ENCODE data around the gene MGAT1. TPM values are rescaled to one million over a fixed set of nuclear protein-coding genes. Genes with fewer than 3 reads are reported as not detected.

MGAT1 gene
- total RNA-seq, 2 donors from 2014 or later, result 76.2 to 101 TPM

DNA sequence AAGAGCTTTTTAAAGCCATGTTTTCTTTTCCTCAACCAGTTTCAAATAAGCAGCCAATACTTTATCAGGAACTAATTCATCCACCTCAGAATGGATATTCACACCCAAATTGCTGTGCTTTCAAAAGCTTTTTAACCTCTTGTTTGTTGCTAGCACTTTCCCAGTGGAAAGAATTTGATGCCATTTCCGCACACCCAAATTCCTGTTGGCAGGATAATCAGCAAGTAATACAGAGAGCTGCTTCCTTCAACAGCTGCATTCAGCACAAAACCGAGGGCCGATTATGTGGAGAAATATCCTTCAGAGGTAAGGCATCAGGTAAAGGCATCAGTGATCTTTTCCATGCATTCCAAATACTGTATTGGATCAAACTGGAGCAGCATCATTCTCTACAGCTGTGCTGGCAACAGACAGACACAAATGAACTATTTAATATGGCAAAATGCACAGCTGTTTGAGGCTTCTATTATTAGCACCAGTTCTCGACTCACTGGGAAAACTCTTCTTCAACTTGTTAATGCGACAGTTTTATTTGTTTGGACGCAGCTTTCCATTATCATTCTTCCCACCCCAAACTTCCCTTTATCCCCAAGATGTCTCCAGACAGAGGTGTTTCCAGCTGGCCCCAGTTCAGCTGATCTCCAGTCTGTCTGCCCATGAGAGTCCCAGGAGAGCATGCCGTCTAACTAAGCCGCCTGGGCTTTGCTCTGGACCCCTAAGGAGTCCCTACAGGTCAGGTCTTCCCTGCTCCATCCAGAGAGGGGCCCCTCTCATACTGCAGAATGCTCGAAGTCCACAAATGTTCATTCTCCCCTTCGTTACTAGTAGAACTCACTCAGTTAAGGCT lies 22.2 kb upstream of the MGAT1 start:
- Histone ChIP-seq H3K27me3 (ENCODE audit: control insufficient read depth, insufficient read depth, low read length, poor library complexity, severe bottlenecking) (no peaks in the 10 kb centered on the region), H3K27ac (ENCODE audit: low read depth, low read length) (no peak overlapping the region), H3K9me3 (ENCODE audit: control insufficient read depth, low read length) (peaks cover 16% of the 10 kb centered on the region), H3K36me3 (ENCODE audit: control insufficient read depth, insufficient read depth, low read length) (no peaks in the 10 kb centered on the region), H3K4me3 (ENCODE audit: low read length) (no peak overlapping the region), H3K9ac (ENCODE audit: extremely low read depth, low read length, poor library complexity, severe bottlenecking) (no peak overlapping the region), H3K4me1 (ENCODE audit: control insufficient read depth, insufficient read depth, low read length) (no peaks in the 10 kb centered on the region)
- H3K4me1 Mint-ChIP-seq, result peaks cover 7% of the 10 kb centered on the region
- TF ChIP-seq, protein P1, sequence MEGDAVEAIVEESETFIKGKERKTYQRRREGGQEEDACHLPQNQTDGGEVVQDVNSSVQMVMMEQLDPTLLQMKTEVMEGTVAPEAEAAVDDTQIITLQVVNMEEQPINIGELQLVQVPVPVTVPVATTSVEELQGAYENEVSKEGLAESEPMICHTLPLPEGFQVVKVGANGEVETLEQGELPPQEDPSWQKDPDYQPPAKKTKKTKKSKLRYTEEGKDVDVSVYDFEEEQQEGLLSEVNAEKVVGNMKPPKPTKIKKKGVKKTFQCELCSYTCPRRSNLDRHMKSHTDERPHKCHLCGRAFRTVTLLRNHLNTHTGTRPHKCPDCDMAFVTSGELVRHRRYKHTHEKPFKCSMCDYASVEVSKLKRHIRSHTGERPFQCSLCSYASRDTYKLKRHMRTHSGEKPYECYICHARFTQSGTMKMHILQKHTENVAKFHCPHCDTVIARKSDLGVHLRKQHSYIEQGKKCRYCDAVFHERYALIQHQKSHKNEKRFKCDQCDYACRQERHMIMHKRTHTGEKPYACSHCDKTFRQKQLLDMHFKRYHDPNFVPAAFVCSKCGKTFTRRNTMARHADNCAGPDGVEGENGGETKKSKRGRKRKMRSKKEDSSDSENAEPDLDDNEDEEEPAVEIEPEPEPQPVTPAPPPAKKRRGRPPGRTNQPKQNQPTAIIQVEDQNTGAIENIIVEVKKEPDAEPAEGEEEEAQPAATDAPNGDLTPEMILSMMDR (conservative IDR thresholded peaks at IDR 0.05), result no peak
- DNase-seq, result no peak
- WGBS, 2 experiments (ENCODE audit: insufficient coverage in 1 of 2, insufficient read length in 1 of 2), result 83 to 93% methylated on average over 10 of the region's 10 CpGs
- no peak overlapping the region for H3K27ac Mint-ChIP-seq
- H3K27me3 Mint-ChIP-seq (ENCODE audit: insufficient read depth), result peaks cover 38% of the 10 kb centered on the region
- peaks cover 27% of the 10 kb centered on the region for H3K9me3 Mint-ChIP-seq
- H3K4me3 Mint-ChIP-seq, result no peak overlapping the region
- peaks cover 7% of the 10 kb centered on the region for H3K36me3 Mint-ChIP-seq (ENCODE audit: low read depth)

DNA sequence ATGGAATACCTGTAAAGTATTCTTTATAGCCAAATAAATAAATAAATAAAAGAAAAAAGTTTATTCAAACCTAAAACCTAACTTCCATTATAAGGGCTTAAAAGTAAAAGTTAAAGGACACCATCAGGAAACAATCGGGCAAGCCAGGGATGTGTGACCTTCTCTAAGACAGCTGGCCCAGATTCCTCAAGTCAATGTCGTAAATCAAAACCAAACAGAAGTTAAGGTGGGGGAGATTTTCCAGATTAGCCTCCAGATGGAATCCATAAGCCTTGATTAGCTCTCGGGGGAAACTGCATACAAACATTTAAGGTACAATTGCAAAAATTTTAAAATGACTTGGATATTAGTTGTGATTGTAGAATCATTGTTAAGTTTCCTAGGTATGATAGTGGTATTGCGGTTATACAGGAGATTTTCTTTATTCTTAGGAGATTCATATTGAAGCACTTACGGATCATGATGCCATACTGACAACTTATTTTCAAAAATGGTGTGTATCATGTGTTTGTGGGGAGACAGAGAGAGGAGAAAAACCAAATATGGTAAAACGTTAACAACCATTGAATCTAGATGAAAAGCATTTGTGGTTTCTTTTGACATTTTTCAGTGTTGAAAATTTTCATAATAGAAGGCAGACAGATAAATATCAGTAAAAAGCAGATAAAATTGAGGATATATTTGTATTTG lies 21.5 kb upstream of the MGAT1 start:
- Histone ChIP-seq H3K4me1 (ENCODE audit: control insufficient read depth, insufficient read depth, low read length) (no peaks in the 10 kb centered on the region), H3K9me3 (ENCODE audit: control insufficient read depth, low read length) (peaks cover 8% of the 10 kb centered on the region), H3K36me3 (ENCODE audit: control insufficient read depth, insufficient read depth, low read length) (no peaks in the 10 kb centered on the region), H3K27ac (ENCODE audit: low read depth, low read length) (no peak overlapping the region), H3K9ac (ENCODE audit: extremely low read depth, low read length, poor library complexity, severe bottlenecking) (no peak overlapping the region), H3K4me3 (ENCODE audit: low read length) (no peak overlapping the region), H3K27me3 (ENCODE audit: control insufficient read depth, insufficient read depth, low read length, poor library complexity, severe bottlenecking) (no peaks in the 10 kb centered on the region)
- peaks cover 2% of the 10 kb centered on the region for H3K36me3 Mint-ChIP-seq (ENCODE audit: low read depth)
- no peak for DNase-seq
- WGBS, 2 experiments (ENCODE audit: insufficient coverage in 1 of 2, insufficient read length in 1 of 2), result 84 to 97% methylated on average over 4 to 6 of the region's 6 CpGs
- TF ChIP-seq, protein P1 (conservative IDR thresholded peaks at IDR 0.05), result no peak
- peaks cover 19% of the 10 kb centered on the region for H3K9me3 Mint-ChIP-seq
- H3K4me1 Mint-ChIP-seq, result peaks cover 7% of the 10 kb centered on the region
- H3K27me3 Mint-ChIP-seq (ENCODE audit: insufficient read depth), result peaks cover 31% of the 10 kb centered on the region
- no peak overlapping the region for H3K27ac Mint-ChIP-seq
- H3K4me3 Mint-ChIP-seq, result no peak overlapping the region

DNA sequence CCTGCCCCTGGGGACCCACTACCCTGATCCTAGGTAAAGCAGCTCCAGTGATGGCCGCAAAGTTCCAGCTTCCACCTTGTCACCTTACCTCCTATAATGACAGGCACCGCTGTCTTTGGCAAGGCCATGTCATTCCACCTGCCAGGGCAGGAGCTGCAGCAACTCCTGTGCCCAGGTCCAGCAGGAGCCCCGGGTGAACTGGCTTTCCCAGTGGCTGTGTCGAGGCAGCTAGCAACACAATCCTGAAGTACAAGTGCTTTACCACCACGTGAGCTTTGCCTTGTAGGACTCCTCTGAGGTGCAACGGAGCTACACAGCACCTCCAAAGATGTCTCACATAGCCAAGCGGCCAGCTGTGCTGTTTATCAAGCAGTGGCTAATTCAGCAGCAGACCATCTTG lies 20.7 kb upstream of the MGAT1 start:
- no peak for DNase-seq
- Mint-ChIP-seq H3K36me3 (ENCODE audit: low read depth) (peaks cover 2% of the 10 kb centered on the region), H3K27ac (no peak overlapping the region), H3K4me3 (no peak overlapping the region), H3K9me3 (peaks cover 12% of the 10 kb centered on the region), H3K27me3 (ENCODE audit: insufficient read depth) (peaks cover 30% of the 10 kb centered on the region), H3K4me1 (peaks cover 7% of the 10 kb centered on the region)
- TF ChIP-seq, protein P1 (conservative IDR thresholded peaks at IDR 0.05), result peak; percentile 9
- Histone ChIP-seq H3K9me3 (ENCODE audit: control insufficient read depth, low read length) (peaks cover 5% of the 10 kb centered on the region), H3K4me3 (ENCODE audit: low read length) (no peak overlapping the region), H3K27ac (ENCODE audit: low read depth, low read length) (no peak overlapping the region), H3K27me3 (ENCODE audit: control insufficient read depth, insufficient read depth, low read length, poor library complexity, severe bottlenecking) (no peaks in the 10 kb centered on the region), H3K9ac (ENCODE audit: extremely low read depth, low read length, poor library complexity, severe bottlenecking) (no peak overlapping the region), H3K4me1 (ENCODE audit: control insufficient read depth, insufficient read depth, low read length) (no peaks in the 10 kb centered on the region), H3K36me3 (ENCODE audit: control insufficient read depth, insufficient read depth, low read length) (no peaks in the 10 kb centered on the region)
- 84 to 90% methylated on average over 7 of the region's 7 CpGs for WGBS, 2 experiments (ENCODE audit: insufficient coverage in 1 of 2, insufficient read length in 1 of 2)
